ENCODE measurements around the gene DNAH10. TPM values are rescaled to one million over a fixed set of nuclear protein-coding genes. Genes with fewer than 3 reads are reported as not detected.

DNAH10 gene
- total and polyA plus RNA-seq, 2 experiments from 2014 or later, result 0.22 to 0.60 TPM

- H4K20me1 ChIP-seq (ENCODE audit: insufficient read depth, poor library complexity, severe bottlenecking), result no peaks in the 10 kb centered on the region
- DNase-seq (ENCODE audit: low spot score), result no peak
- no peak overlapping the region for H3K4me2 ChIP-seq
- H3K79me2 ChIP-seq, result no peaks in the 10 kb centered on the region
- no peaks in the 10 kb centered on the region for H3K9me2 ChIP-seq (replicated peaks; ENCODE audit: insufficient read depth)
- no peak overlapping the region for H3K4me3 ChIP-seq
- H3K27ac ChIP-seq, result no peak overlapping the region
- H2AFZ ChIP-seq, result no peak overlapping the region
- H3K4me1 ChIP-seq (ENCODE audit: insufficient read depth), result no peaks in the 10 kb centered on the region
- H3K36me3 ChIP-seq (replicated peaks; ENCODE audit: insufficient read depth, low read depth), result no peaks in the 10 kb centered on the region
- no peaks in the 10 kb centered on the region for H3K27me3 ChIP-seq
- no peaks in the 10 kb centered on the region for H3K9me3 ChIP-seq (ENCODE audit: low read depth)
- no peak for TF ChIP-seq CTCF (IDR thresholded peaks at IDR 0.05; ENCODE audit: poor library complexity)
- TF ChIP-seq EZH2phosphoT487 (IDR thresholded peaks at IDR 0.05; ENCODE audit: low read depth, severe bottlenecking, unreplicated experiment), result no peak
- TF ChIP-seq EZH2 (IDR thresholded peaks at IDR 0.05; ENCODE audit: borderline replicate concordance), result no peak
- WGBS (ENCODE audit: low lambda C conversion rate, missing lambda C conversion rate), result 94% methylated on average over 32 of the region's 34 CpGs
Observed at GRCh38 chr12:123850246-123851134, 88.4 kb downstream of the DNAH10 start.

GRCh38 chr12:123853396-123854070 is 91.4 kb downstream of the DNAH10 start:
- H3K36me3 ChIP-seq (replicated peaks; ENCODE audit: insufficient read depth, low read depth), result no peaks in the 10 kb centered on the region
- H3K79me2 ChIP-seq, result no peaks in the 10 kb centered on the region
- H3K4me3 ChIP-seq, result no peak overlapping the region
- H2AFZ ChIP-seq, result no peak overlapping the region
- no peaks in the 10 kb centered on the region for H3K4me1 ChIP-seq (ENCODE audit: insufficient read depth)
- no peaks in the 10 kb centered on the region for H3K9me2 ChIP-seq (replicated peaks; ENCODE audit: insufficient read depth)
- no peaks in the 10 kb centered on the region for H3K9me3 ChIP-seq (ENCODE audit: low read depth)
- WGBS (ENCODE audit: low lambda C conversion rate, missing lambda C conversion rate), result 93% methylated on average over 28 of the region's 28 CpGs
- H3K4me2 ChIP-seq, result no peak overlapping the region
- no peak for DNase-seq (ENCODE audit: low spot score)
- no peak overlapping the region for H3K27ac ChIP-seq
- no peaks in the 10 kb centered on the region for H3K27me3 ChIP-seq
- TF ChIP-seq EZH2 (IDR thresholded peaks at IDR 0.05; ENCODE audit: borderline replicate concordance) (no peak), EZH2phosphoT487 (IDR thresholded peaks at IDR 0.05; ENCODE audit: low read depth, severe bottlenecking, unreplicated experiment) (no peak), CTCF (IDR thresholded peaks at IDR 0.05; ENCODE audit: poor library complexity) (no peak)
- no peaks in the 10 kb centered on the region for H4K20me1 ChIP-seq (ENCODE audit: insufficient read depth, poor library complexity, severe bottlenecking)

GRCh38 chr12:123854232-123854631 is 92.1 kb downstream of the DNAH10 start:
- H3K36me3 ChIP-seq (replicated peaks; ENCODE audit: insufficient read depth, low read depth), result no peaks in the 10 kb centered on the region
- no peaks in the 10 kb centered on the region for H3K79me2 ChIP-seq
- H3K9me2 ChIP-seq (replicated peaks; ENCODE audit: insufficient read depth), result no peaks in the 10 kb centered on the region
- H3K4me2 ChIP-seq, result no peak overlapping the region
- H3K9me3 ChIP-seq (ENCODE audit: low read depth), result no peaks in the 10 kb centered on the region
- no peak overlapping the region for H3K27ac ChIP-seq
- H3K4me1 ChIP-seq (ENCODE audit: insufficient read depth), result no peaks in the 10 kb centered on the region
- H2AFZ ChIP-seq, result no peak overlapping the region
- H3K4me3 ChIP-seq, result no peak overlapping the region
- no peak for DNase-seq (ENCODE audit: low spot score)
- TF ChIP-seq CTCF (IDR thresholded peaks at IDR 0.05; ENCODE audit: poor library complexity), result no peak
- TF ChIP-seq EZH2phosphoT487 (IDR thresholded peaks at IDR 0.05; ENCODE audit: low read depth, severe bottlenecking, unreplicated experiment), result no peak
- TF ChIP-seq EZH2 (IDR thresholded peaks at IDR 0.05; ENCODE audit: borderline replicate concordance), result no peak
- H4K20me1 ChIP-seq (ENCODE audit: insufficient read depth, poor library complexity, severe bottlenecking), result no peaks in the 10 kb centered on the region
- 78% methylated on average over 7 of the region's 7 CpGs for WGBS (ENCODE audit: low lambda C conversion rate, missing lambda C conversion rate)
- H3K27me3 ChIP-seq, result no peaks in the 10 kb centered on the region
